H1 (cell line): Measurements from ENCODE around the gene ATP6V1B1. TPM values are rescaled to one million over a fixed set of nuclear protein-coding genes. Genes with fewer than 3 reads are reported as not detected.

ENCODE experiments used
- polyA plus RNA-seq, 7 experiments: library from polyadenylated mRNA; depleted of rRNA in 3 of 7; stranded (reverse) in 5 of 7; unstranded in 2 of 7; fragments of >200 nt in 5 of 7; fragments of 200-250 nt in 2 of 7; gene quantifications; 1 replicate in 5 of 7; 2 replicates in 1 of 7; 4 replicates in 1 of 7; pipeline versions ENCODE4 v1.2.1 to v1.2.3, GENCODE V29; 2011 to 2013; ENCODE audit warnings: missing spikeins in 2 of 7, mixed read lengths in 2 of 7
- total RNA-seq: library from RNA; stranded (reverse); fragmentation: NEBNext Ultra II Directional; extraction: Animal tissue kit (Norgen Biotek cat#: 25700); gene quantifications from 2 replicates; pipeline ENCODE4 v1.2.1, GENCODE V29; 2021
- TF ChIP-seq, protein P1 (sequence below): fragments of 300-600 bp; sonication (generic); IDR thresholded peaks from 2 replicates; pipeline ENCODE4 v1.7.1; 2012; ENCODE audit warnings: low read length, moderate library complexity, mild to moderate bottlenecking, inconsistent platforms; ENCODE audit not compliant: insufficient replicate concordance

ATP6V1B1 gene
- total and polyA plus RNA-seq, 2 of the 8 experiments (the other 6 are each of a cell fraction or from before 2014, with no cell fraction given): not detected

- TF ChIP-seq, protein P1, sequence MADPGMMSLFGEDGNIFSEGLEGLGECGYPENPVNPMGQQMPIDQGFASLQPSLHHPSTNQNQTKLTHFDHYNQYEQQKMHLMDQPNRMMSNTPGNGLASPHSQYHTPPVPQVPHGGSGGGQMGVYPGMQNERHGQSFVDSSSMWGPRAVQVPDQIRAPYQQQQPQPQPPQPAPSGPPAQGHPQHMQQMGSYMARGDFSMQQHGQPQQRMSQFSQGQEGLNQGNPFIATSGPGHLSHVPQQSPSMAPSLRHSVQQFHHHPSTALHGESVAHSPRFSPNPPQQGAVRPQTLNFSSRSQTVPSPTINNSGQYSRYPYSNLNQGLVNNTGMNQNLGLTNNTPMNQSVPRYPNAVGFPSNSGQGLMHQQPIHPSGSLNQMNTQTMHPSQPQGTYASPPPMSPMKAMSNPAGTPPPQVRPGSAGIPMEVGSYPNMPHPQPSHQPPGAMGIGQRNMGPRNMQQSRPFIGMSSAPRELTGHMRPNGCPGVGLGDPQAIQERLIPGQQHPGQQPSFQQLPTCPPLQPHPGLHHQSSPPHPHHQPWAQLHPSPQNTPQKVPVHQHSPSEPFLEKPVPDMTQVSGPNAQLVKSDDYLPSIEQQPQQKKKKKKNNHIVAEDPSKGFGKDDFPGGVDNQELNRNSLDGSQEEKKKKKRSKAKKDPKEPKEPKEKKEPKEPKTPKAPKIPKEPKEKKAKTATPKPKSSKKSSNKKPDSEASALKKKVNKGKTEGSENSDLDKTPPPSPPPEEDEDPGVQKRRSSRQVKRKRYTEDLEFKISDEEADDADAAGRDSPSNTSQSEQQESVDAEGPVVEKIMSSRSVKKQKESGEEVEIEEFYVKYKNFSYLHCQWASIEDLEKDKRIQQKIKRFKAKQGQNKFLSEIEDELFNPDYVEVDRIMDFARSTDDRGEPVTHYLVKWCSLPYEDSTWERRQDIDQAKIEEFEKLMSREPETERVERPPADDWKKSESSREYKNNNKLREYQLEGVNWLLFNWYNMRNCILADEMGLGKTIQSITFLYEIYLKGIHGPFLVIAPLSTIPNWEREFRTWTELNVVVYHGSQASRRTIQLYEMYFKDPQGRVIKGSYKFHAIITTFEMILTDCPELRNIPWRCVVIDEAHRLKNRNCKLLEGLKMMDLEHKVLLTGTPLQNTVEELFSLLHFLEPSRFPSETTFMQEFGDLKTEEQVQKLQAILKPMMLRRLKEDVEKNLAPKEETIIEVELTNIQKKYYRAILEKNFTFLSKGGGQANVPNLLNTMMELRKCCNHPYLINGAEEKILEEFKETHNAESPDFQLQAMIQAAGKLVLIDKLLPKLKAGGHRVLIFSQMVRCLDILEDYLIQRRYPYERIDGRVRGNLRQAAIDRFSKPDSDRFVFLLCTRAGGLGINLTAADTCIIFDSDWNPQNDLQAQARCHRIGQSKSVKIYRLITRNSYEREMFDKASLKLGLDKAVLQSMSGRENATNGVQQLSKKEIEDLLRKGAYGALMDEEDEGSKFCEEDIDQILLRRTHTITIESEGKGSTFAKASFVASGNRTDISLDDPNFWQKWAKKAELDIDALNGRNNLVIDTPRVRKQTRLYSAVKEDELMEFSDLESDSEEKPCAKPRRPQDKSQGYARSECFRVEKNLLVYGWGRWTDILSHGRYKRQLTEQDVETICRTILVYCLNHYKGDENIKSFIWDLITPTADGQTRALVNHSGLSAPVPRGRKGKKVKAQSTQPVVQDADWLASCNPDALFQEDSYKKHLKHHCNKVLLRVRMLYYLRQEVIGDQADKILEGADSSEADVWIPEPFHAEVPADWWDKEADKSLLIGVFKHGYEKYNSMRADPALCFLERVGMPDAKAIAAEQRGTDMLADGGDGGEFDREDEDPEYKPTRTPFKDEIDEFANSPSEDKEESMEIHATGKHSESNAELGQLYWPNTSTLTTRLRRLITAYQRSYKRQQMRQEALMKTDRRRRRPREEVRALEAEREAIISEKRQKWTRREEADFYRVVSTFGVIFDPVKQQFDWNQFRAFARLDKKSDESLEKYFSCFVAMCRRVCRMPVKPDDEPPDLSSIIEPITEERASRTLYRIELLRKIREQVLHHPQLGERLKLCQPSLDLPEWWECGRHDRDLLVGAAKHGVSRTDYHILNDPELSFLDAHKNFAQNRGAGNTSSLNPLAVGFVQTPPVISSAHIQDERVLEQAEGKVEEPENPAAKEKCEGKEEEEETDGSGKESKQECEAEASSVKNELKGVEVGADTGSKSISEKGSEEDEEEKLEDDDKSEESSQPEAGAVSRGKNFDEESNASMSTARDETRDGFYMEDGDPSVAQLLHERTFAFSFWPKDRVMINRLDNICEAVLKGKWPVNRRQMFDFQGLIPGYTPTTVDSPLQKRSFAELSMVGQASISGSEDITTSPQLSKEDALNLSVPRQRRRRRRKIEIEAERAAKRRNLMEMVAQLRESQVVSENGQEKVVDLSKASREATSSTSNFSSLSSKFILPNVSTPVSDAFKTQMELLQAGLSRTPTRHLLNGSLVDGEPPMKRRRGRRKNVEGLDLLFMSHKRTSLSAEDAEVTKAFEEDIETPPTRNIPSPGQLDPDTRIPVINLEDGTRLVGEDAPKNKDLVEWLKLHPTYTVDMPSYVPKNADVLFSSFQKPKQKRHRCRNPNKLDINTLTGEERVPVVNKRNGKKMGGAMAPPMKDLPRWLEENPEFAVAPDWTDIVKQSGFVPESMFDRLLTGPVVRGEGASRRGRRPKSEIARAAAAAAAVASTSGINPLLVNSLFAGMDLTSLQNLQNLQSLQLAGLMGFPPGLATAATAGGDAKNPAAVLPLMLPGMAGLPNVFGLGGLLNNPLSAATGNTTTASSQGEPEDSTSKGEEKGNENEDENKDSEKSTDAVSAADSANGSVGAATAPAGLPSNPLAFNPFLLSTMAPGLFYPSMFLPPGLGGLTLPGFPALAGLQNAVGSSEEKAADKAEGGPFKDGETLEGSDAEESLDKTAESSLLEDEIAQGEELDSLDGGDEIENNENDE: no peak
These were observed 55.4 kb downstream of the ATP6V1B1 start (continued) for GRCh38 chr2:70991142-70991541.
